MM.1S (cell line): ENCODE data around the gene COX8C.

Source experiments
- EZH2 ChIP-seq: fragments of 300-600 bp; sonication (generic); optimal IDR thresholded peaks from 2 replicates; pipeline ENCODE3; 2017; ENCODE audit warnings: low read depth, mild to moderate bottlenecking, antibody characterized with exemption, low read length, mixed read lengths
- TF ChIP-seq, protein P1 (sequence below): fragments of 300-600 bp; sonication (generic); IDR thresholded peaks from 2 replicates; pipeline ENCODE4 v1.5.1; 2016; ENCODE audit warnings: antibody characterized with exemption, low read length, mixed read lengths

GRCh38 chr14:93328546-93328945 is 18.4 kb upstream of the COX8C start:
- TF ChIP-seq, protein P1, sequence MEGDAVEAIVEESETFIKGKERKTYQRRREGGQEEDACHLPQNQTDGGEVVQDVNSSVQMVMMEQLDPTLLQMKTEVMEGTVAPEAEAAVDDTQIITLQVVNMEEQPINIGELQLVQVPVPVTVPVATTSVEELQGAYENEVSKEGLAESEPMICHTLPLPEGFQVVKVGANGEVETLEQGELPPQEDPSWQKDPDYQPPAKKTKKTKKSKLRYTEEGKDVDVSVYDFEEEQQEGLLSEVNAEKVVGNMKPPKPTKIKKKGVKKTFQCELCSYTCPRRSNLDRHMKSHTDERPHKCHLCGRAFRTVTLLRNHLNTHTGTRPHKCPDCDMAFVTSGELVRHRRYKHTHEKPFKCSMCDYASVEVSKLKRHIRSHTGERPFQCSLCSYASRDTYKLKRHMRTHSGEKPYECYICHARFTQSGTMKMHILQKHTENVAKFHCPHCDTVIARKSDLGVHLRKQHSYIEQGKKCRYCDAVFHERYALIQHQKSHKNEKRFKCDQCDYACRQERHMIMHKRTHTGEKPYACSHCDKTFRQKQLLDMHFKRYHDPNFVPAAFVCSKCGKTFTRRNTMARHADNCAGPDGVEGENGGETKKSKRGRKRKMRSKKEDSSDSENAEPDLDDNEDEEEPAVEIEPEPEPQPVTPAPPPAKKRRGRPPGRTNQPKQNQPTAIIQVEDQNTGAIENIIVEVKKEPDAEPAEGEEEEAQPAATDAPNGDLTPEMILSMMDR = no peak
- no peak for TF ChIP-seq EZH2
